ENCODE results near the gene PSEN1.

The PSEN1 gene

GRCh38 chr14:73136387-73137225, at the start of gene PSEN1:
TSS of gene PSEN1 (plus strand) at chr14:73136507. CDS start at chr14:73148020, 11,513 bp downstream.
- peak; percentile 57 for DNase-seq (ENCODE audit: low read depth)

- no peak for DNase-seq (ENCODE audit: low read depth)
Observed at GRCh38 chr14:73091044-73091443, 45.3 kb upstream of the PSEN1 start.

GRCh38 chr14:73097421-73097820, 38.9 kb upstream of the PSEN1 start:
- DNase-seq (ENCODE audit: low read depth) = no peak

DNA sequence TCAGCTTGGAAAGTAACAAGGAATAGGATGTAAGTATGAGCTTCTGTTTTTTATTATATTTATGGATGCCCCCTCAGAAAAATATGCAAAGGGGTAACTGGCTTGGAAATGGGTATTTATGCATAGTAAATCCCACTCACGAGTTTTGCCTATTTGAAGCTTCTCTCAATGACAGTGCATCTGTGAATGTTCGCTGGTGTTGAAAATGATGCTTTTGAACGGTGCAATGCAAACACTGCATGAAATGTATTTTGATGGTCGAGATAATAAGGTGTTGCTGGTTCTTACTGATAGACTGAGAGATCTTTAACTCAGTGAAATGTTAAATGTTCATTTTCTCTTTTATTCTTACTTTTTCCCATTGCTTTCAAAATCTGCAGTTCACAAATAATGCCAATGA, 36.0 kb upstream of the PSEN1 start:
- no peak for DNase-seq (ENCODE audit: low read depth)

GRCh38 chr14:73102806-73103497, 33.4 kb upstream of the PSEN1 start:
- DNase-seq (ENCODE audit: low read depth) = no peak

- DNase-seq (ENCODE audit: low read depth) = no peak
Observed at GRCh38 chr14:73105050-73105449, 31.3 kb upstream of the PSEN1 start.

DNA sequence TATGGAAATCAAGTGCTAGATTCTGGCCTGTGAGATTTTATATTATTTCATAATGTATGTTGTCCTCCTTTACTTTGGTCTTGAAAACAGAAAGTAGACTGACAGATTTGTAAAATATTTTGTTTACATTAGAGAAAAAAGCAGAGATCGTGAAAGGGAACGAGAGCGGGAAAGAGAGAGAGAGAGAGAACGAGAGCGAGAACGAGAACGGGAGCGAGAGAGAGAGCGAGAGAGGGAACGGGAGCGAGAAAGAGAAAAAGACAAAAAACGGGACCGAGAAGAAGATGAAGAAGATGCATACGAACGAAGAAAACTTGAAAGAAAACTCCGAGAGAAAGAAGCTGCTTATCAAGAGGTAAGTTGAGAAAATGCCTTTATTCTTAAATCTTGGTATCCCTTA, 30.6 kb upstream of the PSEN1 start:
- DNase-seq (ENCODE audit: low read depth) = no peak

GRCh38 chr14:73116079-73116665, 20.1 kb upstream of the PSEN1 start:
- no peak for DNase-seq (ENCODE audit: low read depth)

- DNase-seq (ENCODE audit: low read depth) = no peak
Observed at GRCh38 chr14:73124180-73124894, 12.0 kb upstream of the PSEN1 start.

DNA sequence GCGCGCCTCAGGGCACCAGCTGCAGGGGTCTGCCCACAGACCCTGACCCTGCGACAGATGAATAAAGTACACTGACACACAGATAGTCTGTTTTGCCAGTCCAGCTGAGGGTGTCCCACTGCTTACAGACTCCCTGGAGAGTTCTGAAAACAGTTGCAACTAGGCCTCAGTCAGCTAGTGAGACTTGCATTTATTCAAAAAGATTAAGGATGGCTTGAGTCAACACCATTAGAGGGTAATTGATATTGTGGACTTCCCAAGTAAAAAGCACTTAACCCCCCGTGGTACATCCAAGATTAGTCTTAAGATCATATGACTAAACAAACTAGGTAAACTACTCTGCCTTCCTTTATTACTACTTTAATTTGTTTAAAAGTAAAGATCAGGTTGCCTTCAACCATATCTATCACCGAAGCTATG, 11.1 kb upstream of the PSEN1 start:
- no peak for DNase-seq (ENCODE audit: low read depth)

- DNase-seq (ENCODE audit: low read depth) = no peak
Observed at GRCh38 chr14:73125746-73126145, 10.6 kb upstream of the PSEN1 start.

DNA sequence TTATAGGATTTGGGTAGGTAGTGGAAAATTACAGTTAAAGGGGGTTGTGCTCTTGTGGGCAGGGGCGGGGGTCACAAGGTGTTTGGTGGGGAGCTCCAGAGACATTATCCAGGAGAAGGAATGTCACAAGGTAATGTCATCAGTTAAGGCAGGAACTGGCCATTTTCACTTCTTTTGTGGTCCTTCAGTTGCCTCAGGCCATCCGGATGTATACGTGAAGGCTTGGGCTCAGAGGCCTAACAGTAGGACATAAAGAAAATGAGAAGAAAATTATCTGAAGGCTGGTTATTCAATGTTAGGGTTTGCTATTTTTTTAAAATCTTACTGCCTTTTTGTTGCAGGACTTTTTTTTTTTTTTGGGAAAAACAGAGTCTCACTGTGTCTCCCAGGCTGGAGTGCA, 2.5 kb upstream of the PSEN1 start:
- no peak for DNase-seq (ENCODE audit: low read depth)

DNA sequence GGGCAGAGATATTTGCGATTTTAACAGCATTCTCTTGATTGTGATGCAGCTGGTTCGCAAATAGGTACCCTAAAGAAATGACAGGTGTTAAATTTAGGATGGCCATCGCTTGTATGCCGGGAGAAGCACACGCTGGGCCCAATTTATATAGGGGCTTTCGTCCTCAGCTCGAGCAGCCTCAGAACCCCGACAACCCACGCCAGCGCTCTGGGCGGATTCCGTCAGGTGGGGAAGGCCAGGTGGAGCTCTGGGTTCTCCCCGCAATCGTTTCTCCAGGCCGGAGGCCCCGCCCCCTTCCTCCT, 271 bp upstream of the PSEN1 start:
- no peak for DNase-seq (ENCODE audit: low read depth)

GRCh38 chr14:73140811-73141323, 4.6 kb downstream of the PSEN1 start:
- DNase-seq (ENCODE audit: low read depth) = no peak

GRCh38 chr14:73142216-73142615, 5.9 kb downstream of the PSEN1 start:
- no peak for DNase-seq (ENCODE audit: low read depth)

- no peak for DNase-seq (ENCODE audit: low read depth)
Observed at GRCh38 chr14:73143003-73143402, 6.7 kb downstream of the PSEN1 start.

- DNase-seq (ENCODE audit: low read depth) = no peak
Observed at GRCh38 chr14:73143617-73144016, 7.3 kb downstream of the PSEN1 start.

DNA sequence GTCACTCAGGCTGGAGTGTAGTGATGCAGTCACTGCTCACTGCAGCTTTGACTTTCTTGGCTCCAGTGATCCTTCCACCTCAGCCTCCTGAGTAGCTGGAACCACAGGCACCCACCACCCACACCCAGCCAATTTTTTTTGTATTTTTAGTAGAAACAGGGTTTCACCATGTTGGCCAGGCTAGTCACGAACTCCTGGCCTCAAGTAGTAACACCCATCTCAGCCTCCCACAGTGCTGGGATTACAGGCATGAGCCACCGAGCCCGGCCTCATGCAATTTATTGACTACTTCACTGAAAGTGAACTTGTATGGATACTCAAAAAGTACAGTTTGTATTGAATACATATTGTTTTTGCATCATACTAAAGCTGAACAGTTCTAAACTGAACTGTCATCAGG, 9.1 kb downstream of the PSEN1 start:
- DNase-seq (ENCODE audit: low read depth) = no peak

- DNase-seq (ENCODE audit: low read depth) = no peak
Observed at GRCh38 chr14:73146111-73146510, 9.8 kb downstream of the PSEN1 start.

DNA sequence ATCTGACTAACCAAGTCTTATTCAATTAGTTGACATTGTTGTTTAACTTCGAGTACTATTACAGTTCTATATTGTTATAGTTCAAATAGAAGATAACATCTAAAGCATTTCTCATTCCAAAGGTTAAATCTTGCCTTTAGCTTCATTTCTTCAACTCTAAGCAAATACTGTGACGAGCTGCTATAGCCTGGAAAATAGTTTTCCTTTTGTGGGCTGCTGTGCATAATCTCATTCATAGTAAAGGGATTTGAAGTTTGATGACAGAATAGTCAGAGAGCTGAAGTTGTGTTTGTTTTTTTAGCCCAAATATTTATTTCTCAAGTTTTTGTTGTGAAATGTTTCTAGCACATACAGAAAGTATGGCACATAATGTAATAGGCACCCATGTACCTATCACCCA, 13.4 kb downstream of the PSEN1 start:
- no peak for DNase-seq (ENCODE audit: low read depth)

DNA sequence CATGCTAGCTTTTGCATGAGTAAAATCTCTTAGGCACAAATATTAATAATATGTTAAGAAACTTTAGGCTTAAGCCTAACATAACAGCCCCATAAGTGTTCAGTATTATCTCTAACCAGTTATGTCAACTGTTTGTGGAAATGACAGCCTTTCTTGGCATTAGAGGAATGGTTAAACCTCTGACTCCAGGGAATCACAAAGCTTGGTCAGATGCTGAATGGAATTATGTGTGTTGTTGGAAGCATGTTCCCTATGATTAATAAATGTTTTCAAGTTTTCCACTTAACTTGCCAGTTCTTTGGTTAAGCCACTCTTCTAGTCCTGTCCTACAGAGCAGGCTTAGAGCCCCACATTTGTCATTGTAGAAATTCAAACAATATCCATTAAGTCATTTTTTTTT, 17.0 kb downstream of the PSEN1 start:
- DNase-seq (ENCODE audit: low read depth) = no peak

DNA sequence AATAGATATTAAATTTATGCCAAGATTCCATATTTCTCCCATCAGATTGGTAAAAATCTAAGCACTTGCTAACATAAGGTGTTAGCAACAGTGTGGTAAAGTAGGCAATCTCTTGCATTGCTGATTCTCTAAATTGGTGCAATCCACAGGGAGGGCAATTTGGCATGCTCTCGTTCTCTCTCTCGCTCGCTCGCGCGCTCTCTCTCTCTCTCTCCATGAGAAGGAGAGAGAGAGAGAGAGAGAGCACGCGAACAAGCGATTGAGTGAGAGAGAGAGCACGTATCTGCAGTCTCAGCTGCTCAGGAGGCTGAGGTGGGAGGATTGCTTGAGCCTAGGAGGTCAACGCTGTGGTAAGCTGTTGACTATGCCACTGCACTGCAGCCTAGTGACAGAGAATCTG, 25.9 kb downstream of the PSEN1 start:
- no peak for DNase-seq (ENCODE audit: low read depth)

DNA sequence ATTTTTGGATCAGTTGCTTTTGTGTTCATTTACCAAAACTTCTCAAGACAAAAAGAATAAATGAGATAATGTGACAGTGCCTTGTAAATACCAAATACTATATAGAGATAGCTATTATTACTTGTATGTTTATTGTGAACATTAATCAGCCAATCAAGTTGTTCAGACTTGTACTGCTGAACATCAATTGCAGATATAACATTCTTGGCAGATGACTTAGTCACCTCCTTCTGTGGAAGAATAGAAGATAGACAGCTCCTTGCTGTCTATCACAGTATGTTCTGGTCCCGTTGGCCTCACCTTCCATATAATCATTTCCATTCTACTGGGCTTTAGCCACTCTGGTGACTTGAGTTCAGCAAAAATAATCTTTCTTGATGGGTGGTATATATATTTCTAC, 30.1 kb downstream of the PSEN1 start:
- no peak for DNase-seq (ENCODE audit: low read depth)
